ENCODE measurements around the gene NELL1. TPM values are rescaled to one million over a fixed set of nuclear protein-coding genes. Genes with fewer than 3 reads are reported as not detected.

The NELL1 gene
- total RNA-seq, 1 experiment from 2014 or later, result not detected

GRCh38 chr11:21174781-21175180, 505.4 kb downstream of the NELL1 start:
- no peaks in the 10 kb centered on the region for H3K4me1 ChIP-seq (ENCODE audit: control insufficient read depth, insufficient read depth, low read length)
- intact Hi-C loops (cut with micrococcal nuclease; ENCODE audit: unreplicated experiment), result no loop called here
- H3K4me3 ChIP-seq (ENCODE audit: low read depth in 2 of 2, low read length in 2 of 2), result no peak overlapping the region
- CTCF ChIA-PET, result no interaction called here
- no peaks in the 10 kb centered on the region for H3K27me3 ChIP-seq (ENCODE audit: control insufficient read depth, insufficient read depth, low read length)
- ATAC-seq, result no peak
- H3K27ac ChIP-seq (ENCODE audit: low read length), result no peak overlapping the region
- POLR2A ChIA-PET, result no interaction called here
- BruUV-seq (replicated peaks), result no TSS peak
- in situ Hi-C loops (cut with HindIII; ENCODE audit: low pct_unique_long_range_greater_than_20kb, low sequenced_read_pairs), result no loop called here
- TF ChIP-seq POLR2AphosphoS5 (IDR thresholded peaks at IDR 0.05; ENCODE audit: low read depth, low read length) (no peak), TCF7L2 (IDR thresholded peaks at IDR 0.05; ENCODE audit: low read depth, low read length) (no peak)
- TF ChIP-seq, protein P1, sequence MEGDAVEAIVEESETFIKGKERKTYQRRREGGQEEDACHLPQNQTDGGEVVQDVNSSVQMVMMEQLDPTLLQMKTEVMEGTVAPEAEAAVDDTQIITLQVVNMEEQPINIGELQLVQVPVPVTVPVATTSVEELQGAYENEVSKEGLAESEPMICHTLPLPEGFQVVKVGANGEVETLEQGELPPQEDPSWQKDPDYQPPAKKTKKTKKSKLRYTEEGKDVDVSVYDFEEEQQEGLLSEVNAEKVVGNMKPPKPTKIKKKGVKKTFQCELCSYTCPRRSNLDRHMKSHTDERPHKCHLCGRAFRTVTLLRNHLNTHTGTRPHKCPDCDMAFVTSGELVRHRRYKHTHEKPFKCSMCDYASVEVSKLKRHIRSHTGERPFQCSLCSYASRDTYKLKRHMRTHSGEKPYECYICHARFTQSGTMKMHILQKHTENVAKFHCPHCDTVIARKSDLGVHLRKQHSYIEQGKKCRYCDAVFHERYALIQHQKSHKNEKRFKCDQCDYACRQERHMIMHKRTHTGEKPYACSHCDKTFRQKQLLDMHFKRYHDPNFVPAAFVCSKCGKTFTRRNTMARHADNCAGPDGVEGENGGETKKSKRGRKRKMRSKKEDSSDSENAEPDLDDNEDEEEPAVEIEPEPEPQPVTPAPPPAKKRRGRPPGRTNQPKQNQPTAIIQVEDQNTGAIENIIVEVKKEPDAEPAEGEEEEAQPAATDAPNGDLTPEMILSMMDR (IDR thresholded peaks at IDR 0.05), result no peak
- no peak for DNase-seq (ENCODE audit: low read depth, low spot score)
- H3K9me3 ChIP-seq (ENCODE audit: control insufficient read depth, insufficient read depth, low read depth, low read length), result no peaks in the 10 kb centered on the region
- no peaks in the 10 kb centered on the region for H3K36me3 ChIP-seq (ENCODE audit: control insufficient read depth, insufficient read depth, low read length)

DNA sequence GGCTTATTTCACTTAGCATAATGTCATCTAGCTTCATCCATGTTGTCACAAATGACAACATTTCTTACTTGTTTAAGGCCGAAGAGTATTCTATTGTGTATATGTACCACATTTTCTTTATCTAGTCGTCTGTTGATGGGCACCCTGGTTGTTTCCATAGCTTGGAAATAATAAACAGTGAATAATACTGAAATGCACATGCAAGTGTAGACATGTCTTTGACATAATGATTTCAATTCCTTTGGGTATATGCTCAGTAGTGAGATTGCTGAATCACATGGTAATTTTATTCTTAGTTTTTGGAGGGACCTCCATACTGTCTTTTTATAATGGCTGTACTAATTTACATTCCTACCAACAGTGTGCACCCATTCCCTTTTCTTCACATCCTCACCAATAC, 508.0 kb downstream of the NELL1 start:
- intact Hi-C loops (cut with micrococcal nuclease; ENCODE audit: unreplicated experiment) (no loop called here), in situ Hi-C loops (cut with HindIII; ENCODE audit: low pct_unique_long_range_greater_than_20kb, low sequenced_read_pairs) (no loop called here)
- H3K27me3 ChIP-seq (ENCODE audit: control insufficient read depth, insufficient read depth, low read length), result no peaks in the 10 kb centered on the region
- no peak for DNase-seq (ENCODE audit: low read depth, low spot score)
- no peaks in the 10 kb centered on the region for H3K9me3 ChIP-seq (ENCODE audit: control insufficient read depth, insufficient read depth, low read depth, low read length)
- CTCF ChIA-PET, result no interaction called here
- no peaks in the 10 kb centered on the region for H3K4me1 ChIP-seq (ENCODE audit: control insufficient read depth, insufficient read depth, low read length)
- POLR2A ChIA-PET, result no interaction called here
- no peaks in the 10 kb centered on the region for H3K36me3 ChIP-seq (ENCODE audit: control insufficient read depth, insufficient read depth, low read length)
- TF ChIP-seq, protein P1 (IDR thresholded peaks at IDR 0.05), result no peak
- TF ChIP-seq REST (IDR thresholded peaks at IDR 0.05; ENCODE audit: insufficient read depth in 1 of 2, low read depth in 2 of 2, low read length in 1 of 2), result no peak
- TF ChIP-seq POLR2AphosphoS5 (IDR thresholded peaks at IDR 0.05; ENCODE audit: low read depth, low read length), result no peak
- no peak for TF ChIP-seq SIN3A (IDR thresholded peaks at IDR 0.05; ENCODE audit: borderline replicate concordance, insufficient read depth, low read depth, low read length)
- TF ChIP-seq TCF7L2 (IDR thresholded peaks at IDR 0.05; ENCODE audit: low read depth, low read length), result no peak
- no peak overlapping the region for H3K4me3 ChIP-seq (ENCODE audit: low read depth in 2 of 2, low read length in 2 of 2)
- ATAC-seq, result no peak
- no peak overlapping the region for H3K27ac ChIP-seq (ENCODE audit: low read length)
- no TSS peak for BruUV-seq (replicated peaks)

DNA sequence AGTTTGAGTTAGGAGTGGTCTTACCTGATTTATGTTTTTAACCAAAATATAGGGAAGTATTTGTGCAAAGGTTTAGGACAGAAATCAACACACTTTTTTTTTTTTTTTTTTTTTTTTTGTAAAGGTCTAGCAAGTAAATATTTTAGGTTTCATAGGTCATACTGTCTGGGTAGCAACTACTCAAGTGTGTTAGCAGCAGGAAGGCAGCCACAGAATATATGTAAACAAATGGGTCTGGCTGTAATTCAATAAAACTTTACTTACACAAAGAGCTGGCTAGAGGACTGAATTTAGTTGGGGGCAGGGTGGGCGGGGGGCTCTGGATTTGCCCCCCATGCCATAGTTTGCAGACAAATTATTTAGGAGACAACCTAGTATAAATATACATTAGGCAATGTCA, 510.4 kb downstream of the NELL1 start:
- POLR2A ChIA-PET, result no interaction called here
- no peaks in the 10 kb centered on the region for H3K27me3 ChIP-seq (ENCODE audit: control insufficient read depth, insufficient read depth, low read length)
- ATAC-seq, result no peak
- no peak overlapping the region for H3K27ac ChIP-seq (ENCODE audit: low read length)
- DNase-seq (ENCODE audit: low read depth, low spot score), result no peak
- TF ChIP-seq SIN3A (IDR thresholded peaks at IDR 0.05; ENCODE audit: borderline replicate concordance, insufficient read depth, low read depth, low read length), result no peak
- no peak for TF ChIP-seq TCF7L2 (IDR thresholded peaks at IDR 0.05; ENCODE audit: low read depth, low read length)
- no peak for TF ChIP-seq REST (IDR thresholded peaks at IDR 0.05; ENCODE audit: insufficient read depth in 1 of 2, low read depth in 2 of 2, low read length in 1 of 2)
- TF ChIP-seq, protein P1 (IDR thresholded peaks at IDR 0.05), result no peak
- TF ChIP-seq POLR2AphosphoS5 (IDR thresholded peaks at IDR 0.05; ENCODE audit: low read depth, low read length), result no peak
- in situ Hi-C loops (cut with HindIII; ENCODE audit: low pct_unique_long_range_greater_than_20kb, low sequenced_read_pairs), result no loop called here
- intact Hi-C loops (cut with micrococcal nuclease; ENCODE audit: unreplicated experiment), result no loop called here
- BruUV-seq (replicated peaks), result no TSS peak
- H3K9me3 ChIP-seq (ENCODE audit: control insufficient read depth, insufficient read depth, low read depth, low read length), result no peaks in the 10 kb centered on the region
- H3K4me1 ChIP-seq (ENCODE audit: control insufficient read depth, insufficient read depth, low read length), result no peaks in the 10 kb centered on the region
- H3K4me3 ChIP-seq (ENCODE audit: low read depth in 2 of 2, low read length in 2 of 2), result no peak overlapping the region
- H3K36me3 ChIP-seq (ENCODE audit: control insufficient read depth, insufficient read depth, low read length), result no peaks in the 10 kb centered on the region
- CTCF ChIA-PET, result no interaction called here
